Endothelial cell of umbilical vein (primary cell): ENCODE measurements around the gene ALDH3A2. TPM values are rescaled to one million over a fixed set of nuclear protein-coding genes. Genes with fewer than 3 reads are reported as not detected.

Source experiments
- BruUV-seq: library from RNA; stranded (reverse); fragments of 400-500 nt; replicated peaks from 2 replicates; lab custom pipeline; 2021; lab: Mats Ljungman, UMichigan
- CTCF ChIA-PET: fragments of 300-600, 350-600 bp; sonication (Branson Sonifier 250); formaldehyde crosslinking; loops from one replicate; lab custom pipeline; 2021; ENCODE audit warnings: antibody characterized with exemption, inconsistent platforms; lab: Charles Lee
- POLR2A ChIA-PET: fragments of 300-600, 350-600 bp; sonication (Branson Sonifier 250); formaldehyde crosslinking; loops from one replicate; lab custom pipeline; 2021; ENCODE audit warnings: antibody characterized with exemption, inconsistent platforms; lab: Charles Lee
- DNase-seq: peaks from one replicate; pipeline ENCODE4 v3.0.0-alpha.2; 2011; ENCODE audit warnings: low read depth, low spot score
- FAIRE-seq: peaks from 2 replicates; lab custom pipeline; 2011; peaks lifted over from hg19 to GRCh38; lab: Jason Lieb, UNC
- H2AFZ ChIP-seq: 2 replicates; pipeline ENCODE4 v1.6.0; 2012; ENCODE audit warnings: low read depth, low read length, control low read depth, inconsistent platforms
- H3K27ac ChIP-seq: 2 replicates; pipeline ENCODE4 v1.5.1; 2011; ENCODE audit warnings: low read depth, mild to moderate bottlenecking, control low read depth, low read length, moderate library complexity; ENCODE audit not compliant: insufficient read depth
- H3K27me3 ChIP-seq, 2 experiments: 2 replicates each; pipeline versions ENCODE4 v1.6.0 to v1.6.1; 2011; ENCODE audit warnings: low read length in 2 of 2, mixed read lengths in 1 of 2; ENCODE audit not compliant: control insufficient read depth in 2 of 2, insufficient read depth in 2 of 2
- H3K36me3 ChIP-seq, 2 experiments: 2 replicates in 1 of 2; 3 replicates in 1 of 2; pipeline ENCODE4 v1.5.1; 2011; ENCODE audit warnings: low read length in 2 of 2, mild to moderate bottlenecking in 1 of 2, moderate library complexity in 1 of 2; ENCODE audit not compliant: control insufficient read depth in 2 of 2, insufficient read depth in 2 of 2; ENCODE audit errors: extremely low read depth in 1 of 2
- H3K4me1 ChIP-seq: 3 replicates; pipeline ENCODE4 v1.5.1; 2011; ENCODE audit warnings: mild to moderate bottlenecking, low read length; ENCODE audit not compliant: control insufficient read depth, insufficient read depth; ENCODE audit errors: extremely low read depth
- H3K4me2 ChIP-seq: 2 replicates; pipeline ENCODE4 v1.6.1; 2011; ENCODE audit warnings: low read length, control low read depth, mixed read lengths; ENCODE audit not compliant: insufficient read depth
- H3K4me3 ChIP-seq, 3 experiments: fragments of 200-600 bp in 1 of 3; sonication (generic), shearing (Covaris generic) in 1 of 3; replicated peaks in 1 of 3; 2 replicates each; pipeline ENCODE4 v1.5.1; 2011 to 2016; ENCODE audit warnings: control low read depth in 3 of 3, low read length in 3 of 3, mild to moderate bottlenecking in 2 of 3, inconsistent platforms in 1 of 3, low read depth in 1 of 3, moderate library complexity in 1 of 3; ENCODE audit not compliant: insufficient read depth in 1 of 3
- H3K79me2 ChIP-seq: 2 replicates; pipeline ENCODE4 v1.6.0; 2012; ENCODE audit warnings: low read length, inconsistent platforms; ENCODE audit not compliant: control insufficient read depth, insufficient read depth
- H3K9ac ChIP-seq: replicated peaks from 2 replicates; pipeline ENCODE3; 2011; ENCODE audit warnings: low read length, control low read depth; ENCODE audit not compliant: insufficient read depth; ENCODE audit errors: extremely low read depth
- H3K9me1 ChIP-seq: replicated peaks from 3 replicates; pipeline ENCODE4 v1.6.0; 2011; ENCODE audit warnings: mild to moderate bottlenecking, low read length; ENCODE audit not compliant: control insufficient read depth, insufficient read depth; ENCODE audit errors: extremely low read depth
- H3K9me3 ChIP-seq: replicated peaks from 2 replicates; pipeline ENCODE4 v1.5.1; 2012; ENCODE audit warnings: low read length, inconsistent platforms; ENCODE audit not compliant: control insufficient read depth, insufficient read depth
- H4K20me1 ChIP-seq: replicated peaks from 2 replicates; pipeline ENCODE3; 2011; ENCODE audit warnings: mild to moderate bottlenecking, low read length; ENCODE audit not compliant: control insufficient read depth, insufficient read depth; ENCODE audit errors: extremely low read depth
- CTCF ChIP-seq, 2 donors: IDR thresholded peaks; 1 replicate in 1 of 2; 2 replicates in 1 of 2; pipeline ENCODE4 v1.5.1; 2011; ENCODE audit warnings: low read length in 2 of 2, mild to moderate bottlenecking in 2 of 2, moderate library complexity in 2 of 2, control low read depth in 1 of 2, inconsistent platforms in 1 of 2, low read depth in 1 of 2; ENCODE audit not compliant: insufficient read depth in 1 of 2; ENCODE audit errors: extremely low read depth in 1 of 2
- EZH2 ChIP-seq: IDR thresholded peaks from 2 replicates; pipeline ENCODE4 v1.6.1; 2012; ENCODE audit warnings: borderline replicate concordance, low read depth, mild to moderate bottlenecking, moderate library complexity, low read length, inconsistent platforms; ENCODE audit not compliant: severe bottlenecking
- FOS ChIP-seq: IDR thresholded peaks from 2 replicates; pipeline ENCODE4 v1.6.1; 2011; ENCODE audit warnings: mild to moderate bottlenecking, low read length, moderate library complexity, borderline replicate concordance; ENCODE audit not compliant: insufficient read depth
- GATA2 ChIP-seq: IDR thresholded peaks from 2 replicates; pipeline ENCODE4 v1.7.0; 2011; ENCODE audit warnings: low read depth, mild to moderate bottlenecking, moderate library complexity, mixed read lengths, low read length; ENCODE audit not compliant: insufficient read length, insufficient read depth
- JUN ChIP-seq: IDR thresholded peaks from 2 replicates; pipeline ENCODE4 v1.6.1; 2011; ENCODE audit warnings: borderline replicate concordance, low read depth; ENCODE audit not compliant: insufficient read length, insufficient read depth
- MAX ChIP-seq: IDR thresholded peaks from 2 replicates; pipeline ENCODE4 v1.6.1; 2011; ENCODE audit not compliant: insufficient read depth, insufficient read length
- MYC ChIP-seq: IDR thresholded peaks from one replicate; pipeline ENCODE4 v1.6.1; 2011; ENCODE audit warnings: mild to moderate bottlenecking, low read depth, low read length
- POLR2A ChIP-seq: IDR thresholded peaks from 2 replicates; pipeline ENCODE4 v1.6.1; 2012; ENCODE audit warnings: low read depth, mild to moderate bottlenecking, control low read depth, low read length
- POLR2AphosphoS5 ChIP-seq: IDR thresholded peaks from 2 replicates; pipeline ENCODE4 v1.6.1; 2012; ENCODE audit warnings: low read depth, mild to moderate bottlenecking, control low read depth, low read length, moderate library complexity; ENCODE audit not compliant: insufficient read depth
- dilution Hi-C: fragments of 300-500 bp; cut with MboI; formaldehyde crosslinking; loops from one replicate; pipeline ENCODE4 v1.15.0; 2019; ENCODE audit warnings: low sequenced_read_pairs; ENCODE audit not compliant: extremely low pct_ligation_motif_present
- intact Hi-C: fragments of 100-400 bp; cut with micrococcal nuclease; formaldehyde crosslinking; loops from one replicate; pipeline ENCODE4 v1.10.0; 2022
- polyA plus RNA-seq, 4 experiments: library from polyadenylated mRNA; depleted of rRNA in 3 of 4; stranded (reverse) in 3 of 4; unstranded in 1 of 4; fragments of >200 nt; gene quantifications; 2 replicates each; pipeline versions ENCODE4 v1.2.1 to v1.2.3, GENCODE V29; 2011 to 2012; ENCODE audit warnings: missing spikeins in 1 of 4
- total RNA-seq: library from RNA; stranded (reverse); gene quantifications from 2 replicates; pipeline ENCODE4 v1.2.3, GENCODE V29; 2021

Gene ALDH3A2
- total and polyA plus RNA-seq, 2 donors (not counting 3 experiments of a cell fraction or from before 2014, with no cell fraction given), result 16.7 to 36.5 TPM

- Histone ChIP-seq H3K4me3 (no peak overlapping the region), H3K9ac (no peak overlapping the region), H2AFZ (no peak overlapping the region), H3K36me3 (no peaks in the 10 kb centered on the region), H3K79me2 (no peaks in the 10 kb centered on the region), H4K20me1 (no peaks in the 10 kb centered on the region), H3K9me3 (no peaks in the 10 kb centered on the region), H3K4me2 (no peak overlapping the region), H3K27ac (no peak overlapping the region), H3K4me1 (no peaks in the 10 kb centered on the region), H3K27me3 (no peaks in the 10 kb centered on the region), H3K9me1 (no peaks in the 10 kb centered on the region)
- DNase-seq (no peak), FAIRE-seq (no peak)
- no TSS peak for BruUV-seq
- CTCF ChIA-PET, result interaction anchor here (1.0 to 2.2 kb wide), 3 partner anchors 11 to 60 kb away, joined by 3 to 10 read pairs (median 4); no protein-coding TSS in a partner anchor
- no peak for TF ChIP-seq JUN
- intact Hi-C loops (no loop called here), dilution Hi-C loops (no loop called here)
- POLR2A ChIA-PET, result no interaction called here
Observed at GRCh38 chr17:19702217-19702641, 53.7 kb downstream of the ALDH3A2 start.

DNA sequence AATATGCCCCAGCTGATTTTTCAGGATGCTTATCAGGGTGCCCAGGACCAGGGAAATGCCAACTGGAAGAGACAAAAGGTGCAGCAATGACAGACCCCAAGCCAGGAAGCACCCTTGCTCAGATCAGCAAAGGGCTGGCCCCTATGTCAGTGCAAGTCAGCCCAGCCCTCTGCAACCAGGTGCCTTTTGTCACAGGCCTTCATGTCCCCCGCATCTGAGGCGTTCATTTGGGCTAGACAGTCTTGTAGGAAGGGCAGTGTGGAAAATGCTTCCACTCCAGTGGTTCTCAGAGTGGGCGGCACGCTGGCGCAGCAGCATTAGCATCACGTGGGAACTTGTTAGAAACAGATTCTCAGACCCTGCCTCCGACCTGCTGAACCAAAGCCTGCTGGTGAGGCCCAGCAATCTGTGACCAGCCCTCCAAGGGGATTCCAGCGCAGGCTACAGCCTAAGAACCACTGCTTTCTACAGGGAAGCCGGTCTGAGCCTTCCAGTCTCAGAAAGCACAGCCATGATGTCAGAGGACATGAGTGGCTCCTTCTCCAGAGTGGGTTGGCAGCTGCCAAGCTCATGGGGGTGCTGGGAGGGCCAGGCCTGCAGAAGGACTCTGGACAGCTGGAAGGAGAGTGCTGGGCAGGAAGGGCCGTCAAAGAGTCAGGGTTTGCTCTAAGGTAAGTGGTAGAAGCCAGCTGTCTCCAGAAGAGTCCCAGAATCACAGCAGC, 54.7 kb downstream of the ALDH3A2 start:
- no peak for FAIRE-seq
- no peaks in the 10 kb centered on the region for H4K20me1 ChIP-seq
- H3K79me2 ChIP-seq, result no peaks in the 10 kb centered on the region
- TF ChIP-seq CTCF (IDR thresholded peaks at IDR 0.05; ENCODE audit: extremely low read depth in 1 of 2, insufficient read depth in 1 of 2, low read depth in 1 of 2, low read length in 2 of 2), result no peak
- no peak for TF ChIP-seq POLR2A
- no peak for TF ChIP-seq MAX
- no peak for TF ChIP-seq FOS
- TF ChIP-seq POLR2AphosphoS5, result no peak
- TF ChIP-seq MYC, result no peak
- no peak for TF ChIP-seq GATA2
- TF ChIP-seq JUN, result no peak
- no peak for TF ChIP-seq EZH2
- dilution Hi-C loops (no loop called here), intact Hi-C loops (no loop called here)
- no peaks in the 10 kb centered on the region for H3K9me1 ChIP-seq
- H2AFZ ChIP-seq, result no peak overlapping the region
- no peak overlapping the region for H3K4me2 ChIP-seq
- no TSS peak for BruUV-seq
- H3K36me3 ChIP-seq, result no peaks in the 10 kb centered on the region
- H3K9me3 ChIP-seq, result no peaks in the 10 kb centered on the region
- no peak overlapping the region for H3K9ac ChIP-seq
- ChIA-PET CTCF (interaction anchor here (1.0 to 1.5 kb wide), 3 partner anchors 10 to 32 kb away, joined by 3 to 4 read pairs (median 3); no protein-coding TSS in a partner anchor), POLR2A (no interaction called here)
- H3K27ac ChIP-seq, result no peak overlapping the region
- no peak overlapping the region for H3K4me3 ChIP-seq
- no peaks in the 10 kb centered on the region for H3K27me3 ChIP-seq
- H3K4me1 ChIP-seq, result no peaks in the 10 kb centered on the region
- no peak for DNase-seq
